Mononuclear cell (primary cell): ENCODE data around the gene AKR1A1. TPM values are rescaled to one million over a fixed set of nuclear protein-coding genes. Genes with fewer than 3 reads are reported as not detected.

Source experiments
- H3K27me3 ChIP-seq: 2 replicates; pipeline ENCODE4 v1.6.0; 2011; ENCODE audit warnings: low read length, control low read depth; ENCODE audit not compliant: insufficient read depth
- H3K4me1 ChIP-seq: 2 replicates; pipeline ENCODE4 v1.5.1; 2011; ENCODE audit warnings: mild to moderate bottlenecking, low read length, control low read depth; ENCODE audit not compliant: insufficient read depth
- H3K4me3 ChIP-seq: 2 replicates; pipeline ENCODE4 v1.5.1; 2011; ENCODE audit warnings: mild to moderate bottlenecking, low read length, moderate library complexity
- H3K9me3 ChIP-seq: 2 replicates; pipeline ENCODE4 v1.5.1; 2011; ENCODE audit warnings: low read depth, mild to moderate bottlenecking, control low read depth, low read length
- total RNA-seq: library from RNA; depleted of rRNA; stranded (reverse); fragments of >200 nt; gene quantifications from one replicate; pipeline ENCODE4 v1.2.3, GENCODE V29; 2012

AKR1A1 gene
- total RNA-seq, 1 donor = 37.3 TPM

DNA sequence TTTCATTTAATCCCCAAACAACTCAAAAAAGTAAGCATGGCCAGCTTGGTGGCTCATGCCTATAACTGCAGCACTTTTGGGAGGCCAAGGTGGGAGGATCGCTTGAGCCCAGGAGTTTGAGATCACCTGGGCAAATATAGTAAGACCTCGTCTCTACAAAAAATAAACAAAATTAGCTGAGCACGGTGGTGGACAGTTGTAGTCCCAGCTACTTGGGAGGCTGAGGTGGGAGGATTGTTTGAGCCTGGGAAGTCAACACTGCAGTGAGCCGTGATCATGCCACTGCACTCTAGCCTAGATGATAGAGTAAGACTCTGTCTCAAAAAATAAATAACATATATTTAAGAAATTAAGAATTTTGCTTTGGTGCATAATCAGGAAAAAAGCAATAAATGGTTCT lies 6.1 kb upstream of the AKR1A1 start:
- Histone ChIP-seq H3K4me1 (peaks cover 58% of the 10 kb centered on the region), H3K27me3 (no peaks in the 10 kb centered on the region), H3K4me3 (no peak overlapping the region)

DNA sequence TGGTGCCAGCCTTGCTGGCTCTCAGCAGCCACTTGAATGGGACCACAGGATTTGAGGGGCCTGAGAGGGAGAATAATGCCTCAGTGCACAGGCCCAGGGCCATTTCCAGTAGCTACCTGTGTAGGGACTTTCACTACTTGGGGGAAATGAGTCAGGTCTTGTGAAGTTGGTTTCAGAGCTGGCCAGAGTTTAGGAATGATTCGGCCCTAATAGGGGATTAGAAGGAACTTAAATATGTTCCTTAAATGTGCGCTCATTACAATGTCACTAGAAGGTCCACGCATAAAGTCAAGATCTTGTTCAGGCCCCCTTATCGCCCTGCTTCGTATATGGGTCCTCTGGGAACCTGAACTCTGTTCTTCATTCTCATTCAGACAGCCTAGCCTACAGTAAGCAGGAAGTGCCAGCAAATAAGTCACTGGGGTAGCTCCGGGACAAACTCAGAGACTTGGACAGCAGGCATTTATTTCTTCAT lies 5.6 kb upstream of the AKR1A1 start:
- H3K4me1 ChIP-seq = peaks cover 60% of the 10 kb centered on the region
- no peaks in the 10 kb centered on the region for H3K9me3 ChIP-seq
- no peaks in the 10 kb centered on the region for H3K27me3 ChIP-seq
- H3K4me3 ChIP-seq = no peak overlapping the region

More for the DNA sequence above, 6.1 kb upstream of the AKR1A1 start:
- no peaks in the 10 kb centered on the region for H3K9me3 ChIP-seq

DNA sequence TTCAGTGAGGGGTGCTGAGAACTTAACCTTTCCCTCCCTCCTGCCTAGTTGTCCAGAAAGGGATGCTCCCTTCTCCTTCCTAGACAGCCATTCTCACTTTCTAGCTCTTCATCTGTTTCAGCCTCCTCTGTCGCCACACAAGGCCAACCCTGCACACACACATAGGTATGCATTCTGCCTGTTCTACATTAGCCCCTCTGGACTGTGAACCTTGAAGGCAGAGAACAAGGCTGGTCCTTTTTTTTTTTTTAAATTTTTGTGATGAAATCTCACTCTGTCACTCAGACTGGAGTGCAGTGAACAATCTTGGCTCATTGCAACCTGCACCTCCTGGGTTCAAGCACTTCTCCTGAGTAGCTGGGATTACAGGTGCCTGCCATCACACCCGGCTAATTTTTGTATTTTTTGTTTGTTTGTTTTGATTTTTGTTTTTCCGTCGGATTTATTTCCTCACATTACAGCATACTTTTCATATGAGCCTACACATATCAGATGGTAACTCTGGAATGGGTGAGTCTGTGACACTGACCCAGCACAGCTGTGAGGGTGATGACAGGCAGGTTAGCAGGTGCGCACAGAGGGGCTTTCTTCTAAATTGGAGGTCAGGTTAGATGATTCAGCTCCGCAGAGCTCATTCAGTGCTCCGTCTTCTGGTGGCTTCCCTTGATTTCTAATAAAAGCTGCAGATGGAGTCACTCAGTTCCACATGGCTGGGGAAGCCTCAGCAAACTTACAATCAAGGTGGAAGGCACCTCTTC lies 4.9 kb upstream of the AKR1A1 start:
- H3K4me3 ChIP-seq = no peak overlapping the region
- peaks cover 63% of the 10 kb centered on the region for H3K4me1 ChIP-seq
- no peaks in the 10 kb centered on the region for H3K9me3 ChIP-seq
- H3K27me3 ChIP-seq = no peaks in the 10 kb centered on the region

DNA sequence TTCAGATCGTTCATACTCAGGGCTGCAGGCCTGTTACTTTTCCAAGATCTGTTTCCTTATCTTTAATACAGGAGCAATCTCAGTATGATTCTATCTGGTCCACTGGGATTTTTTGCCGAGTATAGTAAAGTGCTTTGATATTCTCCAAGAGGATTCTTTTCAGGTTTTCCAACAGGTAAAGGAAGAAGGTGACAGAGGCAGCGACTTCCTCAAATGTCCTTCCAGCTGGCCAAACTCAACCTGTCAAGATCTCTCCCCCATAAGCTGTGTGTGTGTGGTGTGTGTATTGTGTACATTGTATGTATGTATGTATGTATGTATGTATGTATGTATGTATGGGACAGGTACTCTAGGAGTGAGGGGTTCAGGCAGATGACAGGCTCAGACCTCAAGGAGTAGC lies 1.1 kb downstream of the AKR1A1 start:
- Histone ChIP-seq H3K9me3 (no peaks in the 10 kb centered on the region), H3K4me1 (peaks cover 25% of the 10 kb centered on the region), H3K27me3 (no peaks in the 10 kb centered on the region), H3K4me3 (peak overlapping the region; percentile 89)

DNA sequence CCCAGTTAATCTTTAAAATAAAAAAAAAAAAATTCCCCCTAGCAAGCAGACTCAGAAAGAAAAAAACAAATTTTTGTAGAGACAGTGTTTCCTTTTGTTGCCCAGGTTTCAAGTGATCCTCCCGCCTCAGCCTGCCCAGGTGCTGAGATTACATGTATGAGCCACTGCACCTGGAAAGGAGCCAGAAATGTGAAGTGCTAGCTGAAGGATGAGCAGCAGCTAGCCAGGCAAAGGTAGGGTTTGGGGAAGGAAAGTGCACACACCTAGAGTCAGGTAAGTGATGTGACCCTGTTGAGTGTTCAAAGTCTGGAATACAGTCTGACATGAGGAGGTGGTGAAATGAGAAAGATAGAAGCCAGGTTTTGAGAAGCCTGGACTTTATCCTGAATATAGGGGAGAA lies 1.7 kb downstream of the AKR1A1 start:
- H3K9me3 ChIP-seq = no peaks in the 10 kb centered on the region
- H3K4me1 ChIP-seq = peaks cover 26% of the 10 kb centered on the region
- H3K4me3 ChIP-seq = no peak overlapping the region
- H3K27me3 ChIP-seq = no peaks in the 10 kb centered on the region

DNA sequence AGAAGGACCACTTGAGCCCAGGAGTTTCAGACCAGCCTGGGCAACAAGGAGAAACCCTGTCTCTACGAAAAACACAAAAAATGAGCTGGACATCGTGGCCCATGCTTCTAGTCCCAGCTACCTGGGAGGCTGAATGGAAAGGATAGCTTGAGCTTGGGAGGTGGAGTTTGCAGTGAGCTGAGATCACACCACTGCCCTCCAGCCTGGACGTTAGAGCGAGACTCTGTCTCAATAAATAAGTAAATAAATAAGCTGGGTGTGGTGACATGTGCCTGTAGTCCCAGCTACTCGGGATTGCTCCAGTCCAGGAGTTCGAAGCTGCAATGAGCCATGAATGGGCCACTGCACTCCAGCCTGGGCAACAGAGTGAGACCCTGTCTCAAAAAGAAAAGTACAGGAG lies 3.6 kb downstream of the AKR1A1 start:
- Histone ChIP-seq H3K4me1 (peaks cover 29% of the 10 kb centered on the region), H3K9me3 (no peaks in the 10 kb centered on the region), H3K27me3 (no peaks in the 10 kb centered on the region), H3K4me3 (no peak overlapping the region)

DNA sequence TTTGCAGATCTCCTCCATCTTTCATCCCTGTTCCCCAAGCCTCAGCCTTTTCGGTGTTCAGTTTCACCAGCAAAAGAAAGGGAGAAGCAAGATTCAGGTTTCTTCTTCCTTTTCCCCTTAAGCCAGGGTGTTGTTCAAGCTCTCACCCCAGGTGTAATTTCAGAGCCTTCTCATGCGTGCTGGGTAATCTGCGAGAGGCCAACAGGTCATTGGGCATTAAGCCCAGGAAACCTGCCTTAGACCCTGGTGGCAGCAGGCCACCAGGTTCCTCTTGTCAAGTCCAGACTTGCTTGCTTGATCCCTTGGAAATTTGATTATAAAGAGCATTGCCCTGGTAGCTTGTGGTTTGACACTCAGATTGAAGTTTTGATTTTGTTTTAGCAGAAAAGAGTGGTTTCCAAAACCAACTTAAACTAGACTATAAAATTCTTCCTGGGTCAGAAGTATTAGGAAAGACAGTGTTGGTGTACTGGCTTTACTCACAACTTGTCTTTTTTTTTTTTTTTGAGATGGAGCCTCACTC lies 6.9 kb downstream of the AKR1A1 start:
- H3K4me3 ChIP-seq = no peak overlapping the region
- H3K9me3 ChIP-seq = no peaks in the 10 kb centered on the region
- no peaks in the 10 kb centered on the region for H3K27me3 ChIP-seq
- H3K4me1 ChIP-seq = peaks cover 8% of the 10 kb centered on the region

DNA sequence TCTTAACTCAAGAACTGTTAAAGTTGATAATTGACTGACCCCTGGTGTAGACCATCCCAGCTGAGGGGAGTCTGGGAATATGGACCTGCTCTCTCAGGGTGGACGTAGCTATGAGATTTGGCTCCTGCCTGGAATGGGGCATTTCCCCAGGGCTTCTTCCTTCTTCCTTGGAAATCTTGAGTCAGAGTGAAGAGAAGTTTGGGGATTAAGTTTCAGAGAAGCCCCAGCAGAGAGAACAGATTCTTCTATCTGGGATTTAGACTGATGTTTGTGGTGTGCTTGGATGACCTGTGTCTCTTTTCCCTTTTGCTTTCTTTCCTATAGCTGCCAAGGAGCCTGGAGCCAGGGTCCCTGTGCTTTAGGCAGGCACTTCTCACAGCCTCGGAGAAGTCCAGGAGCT lies 13.2 kb downstream of the AKR1A1 start:
- Histone ChIP-seq H3K4me1 (peaks cover 3% of the 10 kb centered on the region), H3K27me3 (no peaks in the 10 kb centered on the region), H3K4me3 (no peak overlapping the region), H3K9me3 (no peaks in the 10 kb centered on the region)

DNA sequence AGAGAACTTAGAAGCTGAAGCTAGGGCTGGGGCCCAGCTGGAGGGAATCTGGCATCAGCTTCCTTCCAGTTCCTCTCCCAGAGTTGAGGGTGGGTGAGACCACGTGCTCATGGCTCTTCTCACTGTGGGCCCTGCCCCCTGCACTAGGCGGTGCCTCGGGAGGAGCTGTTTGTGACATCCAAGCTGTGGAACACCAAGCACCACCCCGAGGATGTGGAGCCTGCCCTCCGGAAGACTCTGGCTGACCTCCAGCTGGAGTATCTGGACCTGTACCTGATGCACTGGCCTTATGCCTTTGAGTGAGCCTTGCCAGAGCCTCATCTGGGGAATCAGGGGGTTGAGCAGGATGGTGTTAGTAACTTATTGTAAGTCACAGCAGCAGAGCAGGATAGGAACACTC lies 16.1 kb downstream of the AKR1A1 start:
- Histone ChIP-seq H3K9me3 (no peaks in the 10 kb centered on the region), H3K4me3 (no peak overlapping the region), H3K27me3 (no peaks in the 10 kb centered on the region), H3K4me1 (peaks cover 3% of the 10 kb centered on the region)

DNA sequence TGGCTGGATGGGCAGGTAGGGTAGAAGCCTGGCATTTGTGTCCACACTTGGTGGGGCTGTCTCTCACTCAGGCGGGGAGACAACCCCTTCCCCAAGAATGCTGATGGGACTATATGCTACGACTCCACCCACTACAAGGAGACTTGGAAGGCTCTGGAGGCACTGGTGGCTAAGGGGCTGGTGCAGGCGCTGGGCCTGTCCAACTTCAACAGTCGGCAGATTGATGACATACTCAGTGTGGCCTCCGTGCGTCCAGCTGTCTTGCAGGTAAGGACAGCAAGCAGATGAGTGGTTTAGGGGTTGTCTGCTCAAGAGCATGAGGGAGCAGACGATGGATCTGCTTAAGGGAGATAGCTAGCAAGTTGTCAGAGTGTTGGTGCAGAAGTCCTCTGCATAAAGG lies 17.3 kb downstream of the AKR1A1 start:
- Histone ChIP-seq H3K4me1 (peaks cover 3% of the 10 kb centered on the region), H3K27me3 (no peaks in the 10 kb centered on the region), H3K4me3 (no peak overlapping the region), H3K9me3 (no peaks in the 10 kb centered on the region)

DNA sequence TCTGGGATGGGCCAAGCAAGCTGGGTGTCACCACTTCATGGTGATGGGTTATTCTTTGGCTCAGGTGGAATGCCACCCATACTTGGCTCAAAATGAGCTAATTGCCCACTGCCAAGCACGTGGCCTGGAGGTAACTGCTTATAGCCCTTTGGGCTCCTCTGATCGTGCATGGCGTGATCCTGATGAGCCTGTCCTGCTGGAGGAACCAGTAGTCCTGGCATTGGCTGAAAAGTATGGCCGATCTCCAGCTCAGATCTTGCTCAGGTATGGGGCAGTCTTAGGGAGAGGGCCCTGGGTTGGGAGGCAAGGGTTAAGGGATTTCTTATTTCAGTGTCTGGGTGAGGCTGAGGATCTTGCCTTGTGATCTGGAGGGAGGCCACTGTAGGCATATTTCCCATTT lies 17.8 kb downstream of the AKR1A1 start:
- H3K27me3 ChIP-seq = no peaks in the 10 kb centered on the region
- H3K4me1 ChIP-seq = peaks cover 3% of the 10 kb centered on the region
- H3K9me3 ChIP-seq = no peaks in the 10 kb centered on the region
- no peak overlapping the region for H3K4me3 ChIP-seq

DNA sequence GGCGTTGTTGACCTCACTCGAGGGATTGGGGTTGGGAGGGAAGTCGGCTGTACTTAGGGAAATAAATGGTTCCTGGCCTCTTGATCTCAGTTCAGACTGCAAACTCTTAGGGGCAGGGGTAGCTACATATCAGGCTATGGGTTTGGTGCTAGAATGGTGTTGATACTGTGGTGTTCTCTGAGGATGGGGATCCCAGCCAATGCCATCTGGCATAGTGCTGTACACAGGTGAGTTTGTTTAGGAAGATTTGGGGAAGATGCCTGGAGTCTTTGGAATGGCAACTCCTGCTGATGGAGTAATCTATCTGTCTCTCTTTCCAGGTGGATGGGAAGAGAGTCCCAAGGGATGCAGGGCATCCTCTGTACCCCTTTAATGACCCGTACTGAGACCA lies 18.9 kb downstream of the AKR1A1 start:
- Histone ChIP-seq H3K4me3 (no peak overlapping the region), H3K27me3 (no peaks in the 10 kb centered on the region), H3K9me3 (no peaks in the 10 kb centered on the region), H3K4me1 (peaks cover 3% of the 10 kb centered on the region)

DNA sequence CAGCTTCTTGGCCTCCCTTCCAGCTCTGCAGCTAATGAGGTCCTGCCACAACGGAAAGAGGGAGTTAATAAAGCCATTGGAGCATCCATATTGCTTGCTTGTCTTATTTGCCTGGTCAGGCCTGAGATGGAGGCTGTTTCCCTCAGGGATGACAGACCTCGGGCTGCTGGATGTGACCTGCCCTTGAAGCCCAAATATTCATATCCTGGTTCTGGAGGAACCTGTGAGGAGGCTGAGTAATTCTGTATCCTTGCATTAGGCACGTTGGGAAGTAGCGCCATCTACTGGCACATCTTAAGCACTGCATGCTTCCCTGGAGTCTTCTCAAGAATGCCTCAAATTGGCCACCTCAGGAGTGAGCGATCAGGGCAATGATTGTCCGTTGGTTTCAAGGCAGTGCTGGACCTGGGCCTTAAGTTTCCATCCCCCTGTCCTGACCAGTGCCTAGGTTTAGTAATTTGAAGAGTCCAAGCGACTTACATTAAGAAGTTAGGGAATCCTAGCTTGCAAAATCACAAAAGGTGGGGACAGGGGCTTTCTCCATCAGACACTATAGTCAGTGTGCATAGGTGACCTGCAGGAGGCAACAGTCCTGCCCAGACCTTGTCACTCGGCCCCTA lies 19.4 kb downstream of the AKR1A1 start:
- no peaks in the 10 kb centered on the region for H3K27me3 ChIP-seq

DNA sequence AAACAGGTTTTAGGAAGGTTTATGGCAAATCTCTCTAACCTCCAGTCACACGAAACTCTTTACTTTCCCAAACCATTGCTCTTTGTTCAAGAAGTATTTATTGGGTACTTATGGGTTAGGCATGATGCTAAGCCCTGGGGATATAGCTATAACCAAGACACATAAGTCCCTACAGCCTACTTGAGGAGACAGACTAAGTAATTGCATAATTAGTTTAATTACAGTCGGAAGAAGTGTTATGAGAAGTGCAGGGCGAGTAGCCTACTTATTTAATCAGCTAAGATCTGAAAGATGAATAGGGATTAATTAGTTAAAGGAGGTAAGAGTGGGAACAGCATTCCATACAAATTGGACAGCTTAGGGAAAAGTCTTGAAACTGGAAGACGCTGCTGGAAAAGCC lies 20.0 kb downstream of the AKR1A1 start:
- H3K4me1 ChIP-seq = peaks cover 4% of the 10 kb centered on the region
- no peak overlapping the region for H3K4me3 ChIP-seq
- no peaks in the 10 kb centered on the region for H3K27me3 ChIP-seq
- no peaks in the 10 kb centered on the region for H3K9me3 ChIP-seq

More for the DNA sequence above, 19.4 kb downstream of the AKR1A1 start:
- no peaks in the 10 kb centered on the region for H3K9me3 ChIP-seq
- H3K4me1 ChIP-seq = peaks cover 3% of the 10 kb centered on the region
- no peak overlapping the region for H3K4me3 ChIP-seq

DNA sequence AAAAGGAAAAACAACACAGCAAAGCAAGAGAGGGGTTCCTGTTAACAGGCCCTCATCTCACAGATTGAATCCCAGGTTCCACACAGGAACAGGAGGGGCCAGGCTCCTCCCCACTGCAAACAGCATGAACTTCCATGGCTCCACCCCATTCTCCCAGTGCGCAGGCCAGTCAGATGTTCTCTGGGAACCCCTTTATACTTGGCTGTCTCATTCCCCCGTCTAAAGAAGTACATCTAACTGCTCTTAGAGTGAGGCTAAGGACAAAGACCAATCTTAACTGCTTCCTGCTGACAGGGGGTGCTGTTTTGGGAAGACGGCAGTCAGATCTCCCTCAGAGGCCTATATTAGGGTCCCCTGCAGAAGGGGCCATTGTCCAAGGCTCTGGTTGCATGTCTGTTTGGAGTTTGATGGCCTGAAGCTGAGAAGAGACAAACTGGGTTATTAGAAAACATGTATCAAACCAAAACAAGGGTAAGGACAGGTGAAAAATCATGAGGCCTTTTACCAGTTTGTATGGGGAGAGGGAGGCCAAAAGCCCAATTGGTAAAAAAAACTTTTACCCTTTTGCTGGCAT lies 22.7 kb downstream of the AKR1A1 start:
- Histone ChIP-seq H3K4me1 (peaks cover 5% of the 10 kb centered on the region), H3K9me3 (no peaks in the 10 kb centered on the region), H3K27me3 (no peaks in the 10 kb centered on the region), H3K4me3 (no peak overlapping the region)
